ENCODE data around the gene MALSU1.

MALSU1 gene

GRCh38 chr7:23292623-23293022 is 6.5 kb upstream of the MALSU1 start:
- Histone ChIP-seq H3K4me2 (ENCODE audit: low read length) (no peak overlapping the region), H3K79me2 (ENCODE audit: control insufficient read depth, low read length) (no peaks in the 10 kb centered on the region), H3K4me1 (ENCODE audit: control insufficient read depth, low read length) (peaks cover 9% of the 10 kb centered on the region), H3K9me2 (replicated peaks; ENCODE audit: control insufficient read depth, low read length) (no peaks in the 10 kb centered on the region), H3K27ac (ENCODE audit: low read depth, low read length) (no peak overlapping the region), H3K36me3 (ENCODE audit: control insufficient read depth, low read length) (no peaks in the 10 kb centered on the region), H3F3A (ENCODE audit: control insufficient read depth, insufficient read depth) (0 out of 2 replicates have a peak, but pooled peaks cover under 1% of the 10 kb centered on the region), H3K4me3 (ENCODE audit: low read length) (no peak overlapping the region), H3K9me3 (ENCODE audit: control insufficient read depth, insufficient read depth, low read length) (no peaks in the 10 kb centered on the region), H3K27me3 (ENCODE audit: control insufficient read depth, low read length) (no peaks in the 10 kb centered on the region), H4K20me1 (ENCODE audit: control insufficient read depth, insufficient read depth, low read depth, low read length) (no peaks in the 10 kb centered on the region)
- no peak for TF ChIP-seq EZH2phosphoT487 (IDR thresholded peaks at IDR 0.05; ENCODE audit: borderline replicate concordance, low read length)
- TF ChIP-seq CTCF (IDR thresholded peaks at IDR 0.05; ENCODE audit: low read depth, low read length, poor library complexity, severe bottlenecking), result no peak

DNA sequence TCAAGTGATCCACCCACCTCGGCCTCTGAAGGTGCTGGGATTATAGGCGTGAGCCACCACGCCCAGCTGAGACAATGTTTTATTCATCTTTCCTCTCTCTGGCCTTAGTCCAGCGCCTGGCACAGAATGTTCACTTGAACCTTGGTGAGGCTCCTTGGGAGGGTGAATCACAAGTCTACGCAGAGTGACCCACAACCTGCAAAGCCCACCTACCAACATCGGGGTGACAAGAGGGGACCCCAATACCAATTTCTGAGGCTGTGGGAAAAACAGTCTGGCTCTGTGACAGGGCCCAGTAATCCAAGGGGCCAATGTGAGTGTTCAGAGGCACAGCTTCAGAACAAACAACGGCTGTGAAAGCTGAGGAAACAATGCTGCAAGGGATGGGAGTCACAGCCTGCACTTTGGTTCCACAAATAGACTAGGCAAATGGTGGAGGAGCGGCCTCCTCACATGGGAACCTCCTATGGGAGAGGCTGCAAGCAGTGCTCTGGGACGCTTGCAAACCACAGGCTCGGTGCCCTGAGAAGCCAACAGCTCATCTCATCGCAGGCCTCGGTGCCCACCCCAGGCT is 5.6 kb upstream of the MALSU1 start:
- H3K9me2 ChIP-seq (replicated peaks; ENCODE audit: control insufficient read depth, low read length), result no peaks in the 10 kb centered on the region

DNA sequence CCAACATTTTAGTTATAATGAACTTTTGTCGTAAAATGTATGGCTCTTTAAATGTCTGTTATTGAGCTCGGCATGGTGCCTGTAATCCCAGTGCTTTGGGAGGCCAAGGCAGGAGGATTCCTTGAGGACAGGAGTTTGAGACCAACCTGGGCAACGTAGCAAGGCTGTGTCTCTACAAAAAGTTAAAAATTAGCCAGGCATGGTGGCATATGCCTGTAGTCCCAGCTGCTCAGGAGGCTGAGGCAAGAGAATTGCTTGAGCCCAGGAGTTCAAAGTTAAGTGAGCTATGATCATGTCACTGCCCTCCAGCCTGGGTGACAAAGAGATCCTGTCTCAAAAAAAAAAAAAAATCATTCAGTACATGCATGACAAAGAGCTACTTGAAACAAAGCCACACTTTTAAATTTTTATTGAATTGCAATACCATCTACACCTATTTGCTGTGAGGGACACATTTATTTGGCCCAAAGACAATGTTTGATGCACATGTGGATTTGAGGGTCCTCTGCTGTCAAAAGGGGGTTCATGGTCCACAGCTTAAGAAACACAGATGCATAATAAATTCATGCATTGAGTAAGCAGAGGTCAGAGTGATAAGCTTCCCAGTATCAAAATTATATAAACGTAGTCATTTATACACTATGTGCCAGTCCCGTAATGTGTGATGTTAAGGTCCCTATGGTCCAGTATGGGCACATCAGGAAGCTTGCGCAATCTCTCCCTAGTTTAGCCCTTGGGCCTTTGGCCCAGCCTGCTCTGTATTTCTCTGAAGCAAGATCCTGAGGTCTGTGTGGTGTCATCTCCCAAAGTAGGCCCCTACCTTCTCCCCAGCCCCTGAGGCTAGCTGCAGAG is 4.4 kb upstream of the MALSU1 start:
- H4K20me1 ChIP-seq (ENCODE audit: control insufficient read depth, insufficient read depth, low read depth, low read length), result no peaks in the 10 kb centered on the region
- no peaks in the 10 kb centered on the region for H3K9me2 ChIP-seq (replicated peaks; ENCODE audit: control insufficient read depth, low read length)
- no peaks in the 10 kb centered on the region for H3K9me3 ChIP-seq (ENCODE audit: control insufficient read depth, insufficient read depth, low read length)

More for the DNA sequence above, 5.6 kb upstream of the MALSU1 start:
- no peak for TF ChIP-seq EZH2phosphoT487 (IDR thresholded peaks at IDR 0.05; ENCODE audit: borderline replicate concordance, low read length)
- Histone ChIP-seq H3K4me3 (ENCODE audit: low read length) (no peak overlapping the region), H4K20me1 (ENCODE audit: control insufficient read depth, insufficient read depth, low read depth, low read length) (no peaks in the 10 kb centered on the region), H3F3A (ENCODE audit: control insufficient read depth, insufficient read depth) (0 out of 2 replicates have a peak, but pooled peaks cover 3% of the 10 kb centered on the region), H3K4me1 (ENCODE audit: control insufficient read depth, low read length) (peaks cover 6% of the 10 kb centered on the region), H3K27ac (ENCODE audit: low read depth, low read length) (no peak overlapping the region), H3K36me3 (ENCODE audit: control insufficient read depth, low read length) (no peaks in the 10 kb centered on the region), H3K79me2 (ENCODE audit: control insufficient read depth, low read length) (no peaks in the 10 kb centered on the region), H3K9me3 (ENCODE audit: control insufficient read depth, insufficient read depth, low read length) (no peaks in the 10 kb centered on the region), H3K27me3 (ENCODE audit: control insufficient read depth, low read length) (no peaks in the 10 kb centered on the region), H3K4me2 (ENCODE audit: low read length) (no peak overlapping the region)

More for the DNA sequence above, 4.4 kb upstream of the MALSU1 start:
- H3F3A ChIP-seq (ENCODE audit: control insufficient read depth, insufficient read depth), result 0 out of 2 replicates have a peak, but pooled peaks cover 3% of the 10 kb centered on the region
- no peaks in the 10 kb centered on the region for H3K27me3 ChIP-seq (ENCODE audit: control insufficient read depth, low read length)
- H3K79me2 ChIP-seq (ENCODE audit: control insufficient read depth, low read length), result peaks cover 6% of the 10 kb centered on the region
- TF ChIP-seq CTCF (IDR thresholded peaks at IDR 0.05; ENCODE audit: low read depth, low read length, poor library complexity, severe bottlenecking), result no peak
- no peak for TF ChIP-seq EZH2phosphoT487 (IDR thresholded peaks at IDR 0.05; ENCODE audit: borderline replicate concordance, low read length)
- H3K4me2 ChIP-seq (ENCODE audit: low read length), result no peak overlapping the region
- no peak overlapping the region for H3K27ac ChIP-seq (ENCODE audit: low read depth, low read length)
- H3K4me1 ChIP-seq (ENCODE audit: control insufficient read depth, low read length), result peaks cover 10% of the 10 kb centered on the region
- no peak overlapping the region for H3K4me3 ChIP-seq (ENCODE audit: low read length)
- peaks cover 6% of the 10 kb centered on the region; the same call in 1 of the 2 replicates for H3K36me3 ChIP-seq (ENCODE audit: control insufficient read depth, low read length)

Data from DOHH2 (cell line).